Trophoblast cell (in vitro differentiated cells and primary cell): ENCODE measurements around the gene MCEE.
"Not testable (repeated sequence)": the region's sequence is repeated elsewhere in the genome, so short reads cannot be mapped to it uniquely, and the experiment has no call there.

ENCODE experiments used
- DNase-seq, 2 donors: peaks; one replicate each; pipeline ENCODE4 v3.0.0-alpha.2; 2016
- H2AFZ ChIP-seq: 2 replicates; pipeline ENCODE4 v1.6.1; 2013; ENCODE audit warnings: low read length, moderate library complexity, mild to moderate bottlenecking; ENCODE audit not compliant: insufficient read depth, poor library complexity
- H2AK5ac ChIP-seq: 2 replicates; pipeline ENCODE4 v1.6.1; 2013; ENCODE audit warnings: mild to moderate bottlenecking, low read length
- H2BK120ac ChIP-seq: 2 replicates; pipeline ENCODE4 v1.6.1; 2013; ENCODE audit warnings: low read length, mild to moderate bottlenecking, moderate library complexity; ENCODE audit not compliant: insufficient read depth, poor library complexity
- H2BK12ac ChIP-seq: 2 replicates; pipeline ENCODE4 v1.6.1; 2013; ENCODE audit warnings: mild to moderate bottlenecking, low read length, moderate library complexity
- H2BK5ac ChIP-seq: 2 replicates; pipeline ENCODE4 v1.6.1; 2013; ENCODE audit warnings: low read length, low read depth, moderate library complexity, mild to moderate bottlenecking; ENCODE audit not compliant: poor library complexity
- H3K14ac ChIP-seq: 2 replicates; pipeline ENCODE4 v1.6.1; 2013; ENCODE audit warnings: mild to moderate bottlenecking, low read length
- H3K18ac ChIP-seq: 2 replicates; pipeline ENCODE4 v1.6.1; 2013; ENCODE audit warnings: mild to moderate bottlenecking, low read length
- H3K23ac ChIP-seq: 2 replicates; pipeline ENCODE4 v1.6.1; 2013; ENCODE audit warnings: low read length
- H3K27ac ChIP-seq: 2 replicates; pipeline ENCODE4 v1.5.1; 2013; ENCODE audit warnings: low read depth, mild to moderate bottlenecking, inconsistent platforms, low read length, moderate library complexity
- H3K27me3 ChIP-seq: 2 replicates; pipeline ENCODE4 v1.6.1; 2013; ENCODE audit warnings: inconsistent platforms, mild to moderate bottlenecking, low read length, moderate library complexity; ENCODE audit not compliant: insufficient read depth
- H3K36me3 ChIP-seq, 2 experiments: 1 replicate in 1 of 2; 2 replicates in 1 of 2; pipeline ENCODE4 v1.6.1; 2013; ENCODE audit warnings: low read length in 2 of 2, mild to moderate bottlenecking in 2 of 2, moderate library complexity in 1 of 2; ENCODE audit not compliant: insufficient read depth in 2 of 2, control insufficient read depth in 1 of 2
- H3K4ac ChIP-seq: 2 replicates; pipeline ENCODE4 v1.6.1; 2013; ENCODE audit warnings: low read depth, mild to moderate bottlenecking, low read length, moderate library complexity
- H3K4me1 ChIP-seq, 2 experiments: 1 replicate in 1 of 2; 2 replicates in 1 of 2; pipeline ENCODE4 v1.6.1; 2013; ENCODE audit warnings: low read length in 2 of 2, mild to moderate bottlenecking in 2 of 2, moderate library complexity in 1 of 2; ENCODE audit not compliant: insufficient read depth in 2 of 2, control insufficient read depth in 1 of 2
- H3K4me2 ChIP-seq: 2 replicates; pipeline ENCODE4 v1.6.1; 2013; ENCODE audit warnings: inconsistent platforms, mild to moderate bottlenecking, low read length, moderate library complexity
- H3K4me3 ChIP-seq: 2 replicates; pipeline ENCODE4 v1.5.1; 2013; ENCODE audit warnings: mild to moderate bottlenecking, low read depth, low read length, inconsistent platforms
- H3K79me1 ChIP-seq: one replicate; pipeline ENCODE4 v1.6.1; 2013; ENCODE audit warnings: low read length
- H3K79me2 ChIP-seq: 2 replicates; pipeline ENCODE4 v1.6.1; 2013; ENCODE audit warnings: low read length, mild to moderate bottlenecking; ENCODE audit not compliant: control insufficient read depth, insufficient read depth, poor library complexity
- H3K9ac ChIP-seq: 2 replicates; pipeline ENCODE4 v1.6.1; 2013; ENCODE audit warnings: mild to moderate bottlenecking, low read length
- H3K9me3 ChIP-seq: 2 replicates; pipeline ENCODE4 v1.6.1; 2013; ENCODE audit warnings: low read depth, mild to moderate bottlenecking, control low read depth, inconsistent platforms, low read length; ENCODE audit not compliant: insufficient read depth
- H4K12ac ChIP-seq: 2 replicates; pipeline ENCODE4 v1.6.1; 2013; ENCODE audit warnings: low read depth, mild to moderate bottlenecking, low read length, moderate library complexity
- H4K8ac ChIP-seq: 2 replicates; pipeline ENCODE4 v1.6.1; 2013; ENCODE audit warnings: low read depth, mild to moderate bottlenecking, low read length, moderate library complexity
- H4K91ac ChIP-seq: one replicate; pipeline ENCODE4 v1.6.1; 2013; ENCODE audit warnings: low read depth, mild to moderate bottlenecking, low read length, moderate library complexity
- WGBS: extraction: QIAGEN DNeasy Blood & Tissue Kit; methylation state at CpG from one replicate; pipeline ENCODE4 v1.1.7; 2013; ENCODE audit warnings: missing lambda C conversion rate; ENCODE audit not compliant: insufficient read length, insufficient coverage; ENCODE audit errors: extremely low coverage; 5-methylcytosine and 5-hydroxymethylcytosine counted together

Gene MCEE

GRCh38 chr2:71089475-71089874 is 40.6 kb downstream of the MCEE start:
- H3K4me3 ChIP-seq, H4K91ac ChIP-seq, H3K4ac ChIP-seq, H3K27ac ChIP-seq, H2BK12ac ChIP-seq, H3K4me1 ChIP-seq, H2BK120ac ChIP-seq, H3K4me2 ChIP-seq, H3K23ac ChIP-seq, H2BK5ac ChIP-seq, H3K79me2 ChIP-seq, H2AFZ ChIP-seq, H3K9ac ChIP-seq, H3K14ac ChIP-seq, H3K18ac ChIP-seq, H3K9me3 ChIP-seq, H4K8ac ChIP-seq, H3K27me3 ChIP-seq, H2AK5ac ChIP-seq, H3K36me3 ChIP-seq, H4K12ac ChIP-seq, DNase-seq, H3K79me1 ChIP-seq: not testable (repeated sequence)
- whole genome bisulfite sequencing: no CpG with 5 or more reads among the region's 14 CpGs

GRCh38 chr2:71085325-71086003 is 44.6 kb downstream of the MCEE start:
- not testable (repeated sequence) for H3K9ac ChIP-seq, H3K79me2 ChIP-seq, H3K27me3 ChIP-seq, H3K14ac ChIP-seq, H3K4me1 ChIP-seq, H3K4ac ChIP-seq, H2BK12ac ChIP-seq, H4K8ac ChIP-seq, H2AFZ ChIP-seq, DNase-seq, H4K12ac ChIP-seq, H3K36me3 ChIP-seq, H3K18ac ChIP-seq, H3K4me3 ChIP-seq, H3K23ac ChIP-seq, H2BK120ac ChIP-seq, H3K9me3 ChIP-seq, H3K79me1 ChIP-seq, H3K27ac ChIP-seq, H2BK5ac ChIP-seq, H2AK5ac ChIP-seq, H3K4me2 ChIP-seq, H4K91ac ChIP-seq
- WGBS: no CpG with 5 or more reads among the region's 9 CpGs

GRCh38 chr2:71083752-71084312 is 46.2 kb downstream of the MCEE start:
- not testable (repeated sequence) for H3K4ac ChIP-seq, H3K27ac ChIP-seq, H3K23ac ChIP-seq, H4K91ac ChIP-seq, H2BK5ac ChIP-seq, H3K27me3 ChIP-seq, H3K4me3 ChIP-seq, H4K8ac ChIP-seq, H3K4me1 ChIP-seq, H3K14ac ChIP-seq, H2BK12ac ChIP-seq, H3K9ac ChIP-seq, DNase-seq, H2BK120ac ChIP-seq, H4K12ac ChIP-seq, H3K4me2 ChIP-seq, H3K18ac ChIP-seq, H3K9me3 ChIP-seq, H2AFZ ChIP-seq, H3K79me2 ChIP-seq, H2AK5ac ChIP-seq, H3K79me1 ChIP-seq, H3K36me3 ChIP-seq
- no CpG with 5 or more reads among the region's 13 CpGs for WGBS

GRCh38 chr2:71083297-71083696 is 46.7 kb downstream of the MCEE start:
- H2BK5ac ChIP-seq, H3K18ac ChIP-seq, H3K4me3 ChIP-seq, H3K27ac ChIP-seq, H4K8ac ChIP-seq, H3K79me2 ChIP-seq, H2BK12ac ChIP-seq, H2BK120ac ChIP-seq, H2AFZ ChIP-seq, H3K4me1 ChIP-seq, H3K14ac ChIP-seq, H3K4ac ChIP-seq, H3K79me1 ChIP-seq, H3K4me2 ChIP-seq, H4K12ac ChIP-seq, H3K9ac ChIP-seq, H3K9me3 ChIP-seq, H3K27me3 ChIP-seq, H2AK5ac ChIP-seq, DNase-seq, H3K36me3 ChIP-seq, H3K23ac ChIP-seq, H4K91ac ChIP-seq: not testable (repeated sequence)
- WGBS: no CpG with 5 or more reads among the region's 3 CpGs
